Stimulated activated CD8-positive, alpha-beta memory T cell treated with anti-CD3 and anti-CD28 coated beads, Interleukin-4, amount 100 ng/mL, for 1 hour (primary cell): ENCODE measurements around the gene FZD4.
"Not testable (repeated sequence)": the region's sequence is repeated elsewhere in the genome, so short reads cannot be mapped to it uniquely, and the experiment has no call there.

Experiments used
- DNase-seq, 2 donors: peaks; one replicate each; pipeline ENCODE4 v3.0.0-alpha.2; 2020; ENCODE audit warnings: low read depth in 2 of 2, low spot score in 1 of 2

Gene FZD4

GRCh38 chr11:86938900-86939880 is 16.0 kb downstream of the FZD4 start:
- no peak for DNase-seq

- no peak for DNase-seq
These were observed 16.8 kb downstream of the FZD4 start for GRCh38 chr11:86938203-86938899.

GRCh38 chr11:86937193-86937806 is 17.9 kb downstream of the FZD4 start:
- not testable (repeated sequence) for DNase-seq

- no peak for DNase-seq
These were observed 20.1 kb downstream of the FZD4 start for GRCh38 chr11:86934926-86935579.

GRCh38 chr11:86934582-86934900 is 20.7 kb downstream of the FZD4 start:
- DNase-seq: no peak

- DNase-seq: no peak
These were observed 21.2 kb downstream of the FZD4 start for GRCh38 chr11:86933891-86934581.

- DNase-seq: no peak
These were observed 22.0 kb downstream of the FZD4 start for GRCh38 chr11:86932924-86933875.

- DNase-seq: no peak
These were observed 23.0 kb downstream of the FZD4 start for GRCh38 chr11:86932259-86932585.

- no peak for DNase-seq
These were observed 23.5 kb downstream of the FZD4 start for GRCh38 chr11:86931548-86932258.

GRCh38 chr11:86930957-86931547 is 24.1 kb downstream of the FZD4 start:
- no peak for DNase-seq

GRCh38 chr11:86926975-86927374 is 28.2 kb downstream of the FZD4 start:
- no peak for DNase-seq

- no peak for DNase-seq
These were observed 31.0 kb downstream of the FZD4 start for GRCh38 chr11:86923999-86924766.

- DNase-seq: no peak
These were observed 33.0 kb downstream of the FZD4 start for GRCh38 chr11:86922225-86922624.

- no peak for DNase-seq
These were observed 35.5 kb downstream of the FZD4 start for GRCh38 chr11:86919557-86920210.

- no peak for DNase-seq
These were observed 36.2 kb downstream of the FZD4 start for GRCh38 chr11:86918973-86919372.

GRCh38 chr11:86918496-86918895 is 36.7 kb downstream of the FZD4 start:
- DNase-seq: no peak

- DNase-seq: no peak
These were observed 37.6 kb downstream of the FZD4 start for GRCh38 chr11:86917589-86917988.

GRCh38 chr11:86916330-86916729 is 38.9 kb downstream of the FZD4 start:
- no peak for DNase-seq
